Amniotic epithelial cell (primary cell): ENCODE measurements around the gene SUN2.

Experiments used
- DNase-seq: peaks from one replicate; pipeline ENCODE4 v3.0.0-alpha.2; 2010; ENCODE audit warnings: low read depth

SUN2 gene

GRCh38 chr22:38696606-38697424 lies 59.0 kb downstream of the SUN2 start:
- DNase-seq = peak; percentile 77

GRCh38 chr22:38694940-38695339 lies 60.9 kb downstream of the SUN2 start:
- DNase-seq = no peak

- no peak for DNase-seq
Observed at GRCh38 chr22:38694049-38694448, 61.7 kb downstream of the SUN2 start.

- no peak for DNase-seq
Observed at GRCh38 chr22:38689651-38690050, 66.1 kb downstream of the SUN2 start.

- DNase-seq = no peak
Observed at GRCh38 chr22:38685761-38686160, 70.0 kb downstream of the SUN2 start.

- DNase-seq = no peak
Observed at GRCh38 chr22:38684895-38685294, 70.9 kb downstream of the SUN2 start.
